KBM-7 (cell line): Measurements from ENCODE around the gene SYT3.
"Not testable (repeated sequence)": the region's sequence is repeated elsewhere in the genome, so short reads cannot be mapped to it uniquely, and the experiment has no call there.

Experiments
- DNase-seq: peaks from one replicate; pipeline ENCODE4 v3.0.0-alpha.2; 2015
- in situ Hi-C: fragments of 300-500 bp; cut with MboI; formaldehyde crosslinking; loops from 2 replicates; pipeline ENCODE4 v1.14.3; 2020; ENCODE audit warnings: low sequenced_read_pairs, low pct_unique_long_range_greater_than_20kb, mixed read lengths

The SYT3 gene

DNA sequence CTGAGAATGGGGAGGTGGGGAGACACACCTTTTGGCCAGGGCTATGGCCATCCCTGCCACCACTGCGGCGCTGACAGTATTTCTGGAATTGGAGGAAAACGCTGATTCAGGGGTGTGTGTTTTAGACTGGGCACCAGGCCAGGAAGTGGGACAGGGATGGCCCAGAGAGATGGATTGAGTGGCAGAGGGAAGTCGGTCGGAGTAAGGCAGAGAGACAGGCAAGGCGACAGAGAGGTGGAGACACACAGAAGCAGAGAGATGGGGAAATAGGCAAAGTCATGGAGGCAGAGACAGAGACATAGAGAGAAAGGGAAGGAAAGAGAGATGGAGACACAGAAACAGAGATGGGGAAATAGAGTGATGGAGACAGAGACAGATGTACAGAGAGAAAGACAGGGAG is 5.4 kb upstream of the SYT3 start:
- no peak for DNase-seq

DNA sequence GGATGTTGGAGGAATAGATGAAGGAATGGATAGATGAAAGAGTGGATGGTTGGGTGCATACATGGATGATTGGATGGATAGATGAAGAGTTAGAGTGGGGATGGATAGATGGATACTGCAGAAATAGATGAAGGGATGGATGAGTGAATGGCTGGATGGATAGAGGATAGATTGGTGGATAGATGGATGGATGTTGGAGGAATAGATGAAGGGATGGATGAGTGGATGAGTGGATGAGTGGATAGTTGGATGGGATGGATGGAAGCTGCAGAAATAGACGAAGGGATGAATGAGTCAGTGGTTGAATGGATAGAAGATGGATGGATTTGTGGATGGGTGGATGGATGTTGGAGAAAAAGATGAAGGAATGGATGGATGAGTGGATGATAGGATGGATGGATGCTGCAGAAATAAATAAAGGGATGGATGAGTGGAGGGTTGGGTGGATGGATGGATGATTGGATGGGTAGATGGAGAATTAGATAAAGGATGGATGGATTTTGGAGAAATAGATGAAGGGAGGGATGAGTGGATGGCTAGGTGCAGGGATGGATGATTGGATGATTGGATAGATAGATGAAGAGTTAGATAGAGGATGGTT is 4.7 kb upstream of the SYT3 start:
- no peak for DNase-seq
- in situ Hi-C loops, result no loop called here

More for the DNA sequence above, 5.4 kb upstream of the SYT3 start:
- in situ Hi-C loops, result no loop called here

GRCh38 chr19:50640368-50640767 is 687 bp upstream of the SYT3 start:
- DNase-seq, result no peak
- in situ Hi-C loops, result no loop called here

DNA sequence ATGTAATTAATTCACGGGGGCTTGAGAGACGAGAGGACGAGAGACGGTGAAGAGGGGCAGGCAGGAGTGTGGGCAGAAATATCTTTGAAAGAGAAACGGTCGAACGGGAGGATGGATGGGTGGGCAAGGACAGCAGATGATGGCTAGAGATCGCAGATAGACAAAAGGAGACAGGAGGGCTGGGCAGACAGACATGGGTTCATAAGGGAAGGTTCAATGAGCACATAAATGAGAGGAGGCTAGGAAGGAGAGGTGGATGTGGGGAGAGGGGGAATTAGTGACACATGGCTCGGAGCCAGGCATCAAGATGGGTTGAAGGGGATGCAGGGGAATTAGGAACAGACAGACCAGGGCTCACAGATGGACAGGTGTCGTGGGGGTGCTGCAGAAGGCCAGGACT is 1.1 kb downstream of the SYT3 start:
- DNase-seq, result no peak
- in situ Hi-C loops, result no loop called here

DNA sequence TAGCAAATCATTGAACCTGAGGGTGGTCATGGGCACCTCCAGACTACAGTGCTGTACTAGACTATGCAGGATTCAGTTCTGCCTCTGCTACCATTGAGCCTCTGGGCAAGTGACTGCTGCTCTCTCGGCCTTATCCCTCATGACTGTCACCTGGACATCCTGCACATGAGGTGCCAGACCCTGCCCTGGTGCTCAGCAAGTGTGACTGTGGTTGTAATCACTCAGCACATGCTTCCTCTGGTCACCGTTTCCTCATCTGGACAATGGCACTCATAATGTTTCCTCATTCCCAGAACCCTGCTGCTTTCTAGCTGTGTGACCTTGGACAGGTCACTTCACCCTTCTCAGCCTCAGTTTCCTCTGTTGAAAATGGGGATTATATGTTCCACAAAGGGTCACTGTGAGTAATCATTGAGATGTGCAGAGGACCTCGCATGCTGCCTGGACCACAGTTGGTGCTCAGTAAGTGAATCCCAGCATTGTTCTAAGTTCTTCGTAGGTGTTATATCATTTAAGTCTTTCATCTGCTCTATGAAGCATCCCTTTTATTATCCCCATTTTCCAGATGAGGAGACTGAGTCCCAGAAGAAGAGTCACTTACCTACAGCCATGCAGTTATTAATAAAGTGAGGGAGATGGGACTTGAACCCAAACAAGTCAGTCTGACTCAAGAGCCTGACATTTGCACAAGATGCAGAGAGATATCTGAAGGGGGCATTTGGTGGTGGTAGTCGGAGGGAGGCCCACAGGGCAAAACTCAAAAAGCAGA is 3.2 kb downstream of the SYT3 start:
- DNase-seq, result no peak
- in situ Hi-C loops, result no loop called here

DNA sequence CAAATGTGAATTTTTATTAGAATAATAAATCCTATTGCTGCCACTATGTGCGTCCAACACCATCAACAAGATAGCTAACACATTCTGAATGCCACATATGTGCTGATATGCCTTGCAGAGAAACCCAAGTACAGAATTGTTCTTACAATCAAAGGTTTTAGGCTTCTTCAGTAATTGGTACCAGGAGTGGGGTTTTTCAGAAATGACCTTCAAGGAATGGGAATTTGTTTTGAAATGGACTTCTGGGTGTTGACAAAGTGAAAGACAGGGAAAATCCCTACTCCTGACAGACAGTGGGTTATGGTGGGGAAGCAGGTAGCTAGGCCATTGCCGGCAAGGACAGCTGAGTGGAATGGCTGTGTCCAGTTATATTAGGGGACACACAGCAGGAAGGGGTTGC is 5.7 kb downstream of the SYT3 start:
- no peak for DNase-seq
- in situ Hi-C loops, result no loop called here

- no peak for DNase-seq
- in situ Hi-C loops, result no loop called here
These were observed 6.3 kb downstream of the SYT3 start for GRCh38 chr19:50633359-50633758.

- in situ Hi-C loops, result no loop called here
- no peak for DNase-seq
These were observed 7.4 kb downstream of the SYT3 start for GRCh38 chr19:50632151-50632835.

DNA sequence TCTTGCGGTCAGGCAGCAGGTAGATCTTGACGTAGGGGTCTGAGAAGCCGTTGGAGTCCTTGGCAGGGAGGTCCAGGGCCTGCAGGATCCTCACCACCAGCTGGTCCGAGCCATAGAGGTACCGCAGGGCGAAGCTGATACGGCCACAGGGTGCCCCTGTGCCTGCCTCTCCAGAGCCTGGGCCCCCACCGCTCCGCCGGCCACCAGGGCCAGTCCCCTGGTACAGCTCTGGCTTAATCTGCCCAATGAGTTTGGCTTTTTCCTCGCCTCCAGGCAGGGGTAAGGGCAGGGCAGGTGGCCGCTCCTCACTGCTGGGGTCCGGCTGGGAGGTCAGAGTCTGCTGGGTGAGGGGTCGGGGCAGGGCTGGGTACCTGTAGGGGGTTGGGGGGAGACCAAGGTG is 9.9 kb downstream of the SYT3 start:
- DNase-seq, result no peak
- in situ Hi-C loops, result no loop called here

GRCh38 chr19:50629194-50629593 is 10.5 kb downstream of the SYT3 start:
- DNase-seq, result no peak
- in situ Hi-C loops, result no loop called here

DNA sequence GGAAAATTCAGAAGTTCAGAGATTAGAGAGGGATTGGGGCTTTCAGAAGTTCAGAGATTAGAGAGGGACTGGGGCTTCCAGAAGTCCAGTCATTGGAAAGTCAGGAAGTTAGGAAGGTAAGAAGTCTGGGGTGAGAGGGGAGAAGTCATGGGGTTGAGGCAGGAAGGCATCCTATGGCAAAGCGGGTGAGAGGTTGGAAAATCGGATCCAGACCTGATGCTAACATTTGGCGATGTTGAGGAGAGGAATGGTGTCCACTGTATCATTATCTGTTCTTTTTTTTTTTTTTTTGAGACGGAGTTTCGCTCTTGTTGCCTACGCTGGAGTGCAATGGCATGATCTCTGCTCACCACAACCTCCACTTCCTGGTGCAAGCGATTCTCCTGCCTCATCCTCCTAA is 11.1 kb downstream of the SYT3 start:
- in situ Hi-C loops, result no loop called here
- DNase-seq, result no peak

GRCh38 chr19:50628146-50628545 is 11.5 kb downstream of the SYT3 start:
- in situ Hi-C loops, result no loop called here
- no peak for DNase-seq

DNA sequence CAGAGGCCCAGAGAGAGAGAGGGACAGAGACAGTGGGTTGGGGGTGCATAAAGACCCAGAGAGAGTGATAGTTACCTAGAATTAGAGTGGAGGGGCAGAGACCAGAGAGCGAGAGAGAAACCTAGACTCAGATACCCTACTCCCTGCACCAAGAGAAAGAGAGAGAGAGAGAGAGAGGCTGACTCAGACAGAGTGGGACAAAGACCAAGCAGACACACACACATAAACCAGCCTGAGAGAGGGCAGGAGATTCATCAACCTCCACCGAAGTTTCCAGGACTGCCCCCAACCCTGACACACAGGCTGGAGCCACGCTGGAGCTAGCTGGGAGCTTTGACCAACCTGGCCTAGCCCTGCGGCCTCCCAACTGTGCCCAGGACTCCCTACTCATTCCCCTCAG is 12.9 kb downstream of the SYT3 start:
- in situ Hi-C loops, result no loop called here
- no peak for DNase-seq

DNA sequence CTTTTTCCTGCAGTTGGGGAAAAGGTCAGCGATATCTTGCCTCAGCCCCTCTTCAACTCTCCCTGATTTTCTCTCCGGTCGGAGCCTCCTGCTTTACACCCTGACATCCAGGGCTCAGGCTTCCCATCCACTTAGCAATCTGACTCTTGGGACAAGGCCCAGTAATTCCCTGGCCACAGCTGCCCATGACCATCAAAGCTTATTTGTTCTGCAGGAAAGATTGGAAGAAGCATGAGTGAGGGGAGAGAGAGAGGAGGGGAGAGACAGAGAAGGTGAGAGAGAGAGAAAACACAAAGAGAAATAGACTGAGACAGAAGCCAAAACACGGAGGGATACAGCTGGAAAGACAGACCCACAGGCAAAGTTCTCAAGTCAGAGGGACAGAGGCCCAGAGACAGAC is 13.7 kb downstream of the SYT3 start:
- in situ Hi-C loops, result no loop called here
- no peak for DNase-seq

DNA sequence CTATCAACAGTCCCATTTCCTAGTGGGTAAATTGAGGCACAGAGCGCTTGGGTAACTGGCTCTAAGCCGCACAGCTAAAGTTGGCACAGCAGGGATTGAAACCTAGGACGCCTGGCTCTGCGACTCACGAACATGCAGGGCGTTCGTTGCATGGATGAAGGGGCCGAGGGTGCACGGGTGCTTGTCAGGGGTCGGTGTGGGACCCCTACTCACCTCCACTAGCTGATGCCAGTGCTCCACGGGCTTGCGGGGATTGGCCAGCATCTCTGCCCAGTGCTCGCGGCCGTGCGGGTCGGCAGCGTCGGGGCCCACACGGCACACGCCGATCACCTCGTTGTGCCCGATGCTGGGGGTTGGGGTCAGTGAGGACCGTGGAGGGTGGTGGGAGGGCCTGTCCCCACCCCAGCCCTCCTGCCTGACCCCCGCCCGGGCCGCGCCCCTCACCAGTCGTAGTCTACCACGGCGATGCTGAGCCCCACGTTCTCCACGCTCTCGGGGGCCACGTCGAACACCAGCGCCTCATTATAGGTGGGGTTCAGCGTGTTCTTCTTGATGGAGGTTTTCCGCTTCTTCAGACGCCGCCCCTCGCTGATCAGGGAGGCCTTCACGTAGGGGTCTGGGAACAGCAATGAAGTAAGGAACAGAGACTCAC is 14.6 kb downstream of the SYT3 start:
- DNase-seq, result no peak
- in situ Hi-C loops, result no loop called here

- DNase-seq, in situ Hi-C loops: not testable (repeated sequence)
These were observed 19.2 kb downstream of the SYT3 start for GRCh38 chr19:50620394-50620906.

DNA sequence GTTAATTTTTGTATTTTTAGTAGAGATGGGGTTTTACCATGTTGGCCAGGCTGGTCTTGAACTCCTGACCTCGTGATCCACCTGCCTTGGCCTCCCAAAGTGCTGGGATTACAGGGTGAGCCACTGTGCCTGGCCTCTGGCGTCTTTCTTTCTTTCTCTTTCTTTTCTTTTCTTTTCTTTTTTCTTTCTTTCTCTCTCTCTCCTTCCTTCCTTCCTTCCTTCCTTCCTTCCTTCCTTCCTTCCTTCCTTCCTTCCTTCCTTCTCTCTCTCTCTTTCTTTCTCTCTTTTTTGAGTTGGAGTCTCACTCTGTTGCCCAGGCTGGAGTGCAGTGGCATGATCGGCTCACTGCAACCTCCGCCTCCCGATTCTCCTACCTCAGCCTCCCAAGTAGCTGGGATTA is 20.5 kb downstream of the SYT3 start:
- DNase-seq, in situ Hi-C loops: not testable (repeated sequence)

- in situ Hi-C loops, result not testable (repeated sequence)
These were observed 21.3 kb downstream of the SYT3 start for GRCh38 chr19:50618379-50618778.

DNA sequence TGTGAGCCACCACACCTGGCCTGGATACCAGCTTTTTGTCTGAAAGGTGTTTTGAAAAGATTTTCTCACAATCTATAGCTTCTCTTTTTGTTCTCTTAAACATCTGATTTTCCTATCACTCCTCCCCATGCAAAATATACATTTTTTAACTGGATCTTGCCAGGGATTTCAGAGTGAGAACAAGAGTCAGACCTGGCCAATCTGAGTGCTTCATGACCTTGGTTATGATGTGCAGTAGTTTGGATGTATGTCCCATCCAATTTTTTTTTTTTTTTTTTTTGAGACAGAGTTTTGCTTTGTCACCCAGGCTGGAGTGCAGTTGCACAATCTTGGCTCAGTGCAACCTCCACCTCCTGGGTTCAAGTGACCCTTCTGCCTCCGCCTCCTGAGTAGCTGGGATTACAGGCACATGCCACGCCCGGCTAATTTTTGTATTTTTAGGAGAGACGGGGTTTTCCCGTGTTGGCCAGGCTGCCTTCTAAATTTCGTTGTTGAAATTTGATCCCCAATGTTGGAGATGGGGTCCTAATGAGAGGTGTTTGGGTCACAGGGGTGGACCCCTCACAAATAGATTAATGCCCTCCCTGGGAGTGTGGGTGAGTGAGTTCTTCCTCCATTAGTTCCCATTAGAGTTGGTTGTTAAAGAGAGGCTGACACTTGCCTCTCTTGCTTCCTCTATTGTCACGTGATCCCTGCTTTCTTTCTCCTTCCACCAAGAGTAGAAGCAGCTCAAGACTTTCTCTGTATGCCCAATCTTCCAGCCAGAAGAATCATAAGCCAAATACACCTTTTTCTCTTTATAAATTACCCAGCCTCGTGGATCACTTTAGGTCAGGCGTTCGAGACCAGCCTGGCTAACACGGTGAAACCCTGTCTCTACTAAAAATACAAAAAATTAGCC is 26.9 kb downstream of the SYT3 start:
- in situ Hi-C loops, DNase-seq: not testable (repeated sequence)

More at GRCh38 chr19:50618379-50618778, 21.3 kb downstream of the SYT3 start:
- DNase-seq, result not testable (repeated sequence)
